DMS53 (cell line): ENCODE measurements around the gene TRIM71.
A peak's percentile ranks its signal among the peaks of the same experiment; 100 is the strongest.

Source experiments
- DNase-seq: peaks from one replicate; lab custom pipeline; 2025; lab: John Stamatoyannopoulos, UW

The TRIM71 gene

GRCh38 chr3:32866533-32866932 is 48.7 kb downstream of the TRIM71 start:
- no peak for DNase-seq

- DNase-seq = no peak
Observed at GRCh38 chr3:32867954-32868353, 50.2 kb downstream of the TRIM71 start.

DNA sequence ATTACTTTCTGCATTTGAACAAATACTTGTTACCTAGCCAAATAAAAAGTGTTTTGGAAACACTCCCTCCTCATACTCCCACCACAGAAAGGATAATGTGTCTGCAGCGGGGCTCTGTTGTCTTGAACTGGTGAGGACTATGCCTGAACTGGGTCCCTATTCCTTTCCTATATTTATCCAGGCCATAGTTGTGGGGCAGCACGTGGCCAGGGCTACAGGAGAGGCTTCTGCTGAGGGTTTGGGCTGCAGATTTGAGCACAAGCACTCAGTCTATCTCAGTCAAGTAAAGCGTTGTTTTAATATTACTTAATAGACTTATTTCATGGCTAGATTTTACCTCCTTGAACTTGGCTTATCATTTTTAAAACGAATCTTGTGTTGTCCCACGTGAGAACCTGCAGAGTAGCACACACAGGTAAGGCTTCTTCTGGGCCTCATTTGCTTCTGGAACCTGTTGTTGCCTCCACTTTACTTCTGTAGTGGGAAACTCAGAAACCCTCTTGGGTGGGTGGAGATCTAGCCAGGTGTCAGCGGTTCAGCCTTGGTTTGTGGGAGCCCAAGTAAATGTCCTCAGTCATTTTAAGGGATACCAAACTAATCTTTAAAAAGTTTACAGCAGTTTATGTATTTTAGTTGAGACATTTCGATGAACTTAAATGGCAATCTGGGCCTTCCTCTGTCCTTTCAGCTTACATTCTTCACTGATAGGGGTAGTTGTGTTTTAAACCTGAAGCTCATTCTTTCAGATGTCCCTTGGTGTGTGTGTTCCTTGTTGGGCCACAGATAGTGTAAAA is 51.1 kb downstream of the TRIM71 start:
- DNase-seq = no peak

- DNase-seq = no peak
Observed at GRCh38 chr3:32869513-32870047, 51.8 kb downstream of the TRIM71 start.

GRCh38 chr3:32870373-32871095 is 52.7 kb downstream of the TRIM71 start:
- peak; percentile 6 for DNase-seq

- DNase-seq = no peak
Observed at GRCh38 chr3:32871273-32871672, 53.5 kb downstream of the TRIM71 start.

DNA sequence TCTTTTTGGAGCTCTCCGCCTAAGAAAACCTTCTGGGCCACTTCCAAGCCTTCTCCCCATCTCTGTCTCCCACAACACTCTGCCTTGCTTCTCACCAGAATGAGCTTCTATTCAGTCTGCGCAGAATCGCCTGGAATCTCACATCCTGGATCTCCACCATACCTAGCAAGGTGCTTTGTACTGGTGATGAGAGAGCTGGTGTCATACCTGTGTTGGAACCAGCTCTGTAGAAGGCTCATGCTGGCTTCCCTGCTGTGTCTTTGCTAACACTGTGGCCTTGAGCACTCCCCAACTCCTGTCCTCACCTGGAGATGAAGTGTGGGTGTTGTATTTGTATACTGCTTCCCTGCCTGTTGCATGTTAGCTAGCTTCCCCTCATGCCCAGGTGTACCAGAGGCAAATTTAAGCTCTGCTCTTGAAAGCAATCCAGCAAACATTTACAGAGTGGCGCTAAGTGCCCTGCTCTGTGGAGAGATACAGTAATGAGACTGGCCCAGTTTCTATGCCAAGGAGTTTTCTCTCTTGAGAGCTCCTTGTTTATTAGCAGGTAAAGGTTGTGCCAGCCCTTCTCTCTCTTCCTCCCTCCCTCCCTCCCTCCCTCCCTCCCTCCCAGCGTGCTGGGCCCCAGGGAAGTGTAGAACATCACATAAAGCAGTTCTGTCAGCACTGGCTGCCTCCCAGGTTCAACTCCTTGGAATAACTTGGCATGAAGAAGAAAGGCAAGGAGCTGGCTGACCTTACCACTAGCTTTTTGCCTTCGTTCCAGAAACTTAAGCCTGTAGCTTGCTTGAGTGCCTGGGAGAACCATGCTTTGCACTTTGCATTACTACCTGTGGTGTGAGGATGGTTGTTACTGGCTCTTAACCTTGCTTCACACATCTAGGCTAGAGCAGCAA is 54.9 kb downstream of the TRIM71 start:
- DNase-seq = peak; percentile 43

- no peak for DNase-seq
Observed at GRCh38 chr3:32873531-32874130, 55.8 kb downstream of the TRIM71 start.

DNA sequence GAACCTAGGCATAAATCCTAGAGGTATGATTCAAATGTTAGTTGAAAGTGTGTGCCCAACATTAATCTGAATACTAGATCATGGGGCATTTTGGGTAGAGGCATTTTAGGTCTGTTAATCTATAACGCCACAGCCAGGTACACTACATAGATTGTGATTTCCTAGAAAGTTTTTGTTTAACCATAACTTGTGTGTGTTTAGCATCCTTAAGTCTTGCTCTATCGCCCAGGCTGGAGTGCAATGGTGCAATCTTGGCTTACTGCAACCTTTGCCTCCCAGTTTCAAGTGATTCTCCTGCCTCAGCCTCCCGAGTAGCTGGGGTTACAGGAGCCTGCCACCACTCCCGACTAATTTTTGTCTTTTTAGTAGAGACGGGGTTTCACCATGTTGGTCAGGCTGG is 59.1 kb downstream of the TRIM71 start:
- DNase-seq = no peak

GRCh38 chr3:32877598-32877997 is 59.8 kb downstream of the TRIM71 start:
- no peak for DNase-seq

DNA sequence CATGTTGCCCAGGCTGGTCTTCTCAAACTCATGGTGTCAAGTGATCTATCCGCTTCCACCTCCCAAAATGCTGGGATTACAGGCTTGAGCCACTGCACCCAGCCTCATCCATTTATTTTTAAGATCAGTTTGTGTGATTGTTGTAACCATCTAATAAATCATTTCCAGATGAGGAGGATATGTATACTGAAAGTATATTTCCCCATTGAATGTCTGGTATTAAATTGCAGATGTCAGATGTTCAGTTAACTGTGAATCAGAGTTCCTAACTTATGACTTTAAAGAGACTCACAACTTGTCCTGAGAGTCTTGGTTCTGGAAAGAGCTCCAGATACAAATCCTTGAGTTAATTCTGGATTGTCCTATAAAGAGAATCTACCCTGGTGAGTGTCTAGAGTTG is 62.4 kb downstream of the TRIM71 start:
- no peak for DNase-seq

DNA sequence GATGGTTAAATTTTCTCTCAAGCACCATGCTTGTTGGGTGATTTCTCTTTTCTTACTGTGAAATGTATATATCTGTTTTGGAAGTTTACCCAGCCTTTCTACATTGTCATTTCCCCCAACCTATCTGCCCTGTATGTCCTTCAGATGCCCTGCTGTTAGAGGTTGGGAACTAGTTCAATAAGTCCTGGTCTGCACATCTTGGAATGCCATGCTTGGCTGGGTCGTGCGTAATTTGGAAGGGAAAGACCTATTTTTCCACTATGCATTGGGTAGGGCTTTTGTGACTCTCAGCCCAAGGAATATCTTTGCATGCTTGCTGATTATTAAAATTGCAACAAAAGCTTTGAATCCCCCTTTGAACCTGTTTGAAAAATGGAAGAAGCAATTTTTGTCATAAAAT is 63.8 kb downstream of the TRIM71 start:
- no peak for DNase-seq

GRCh38 chr3:32882189-32882588 is 64.4 kb downstream of the TRIM71 start:
- DNase-seq = no peak

DNA sequence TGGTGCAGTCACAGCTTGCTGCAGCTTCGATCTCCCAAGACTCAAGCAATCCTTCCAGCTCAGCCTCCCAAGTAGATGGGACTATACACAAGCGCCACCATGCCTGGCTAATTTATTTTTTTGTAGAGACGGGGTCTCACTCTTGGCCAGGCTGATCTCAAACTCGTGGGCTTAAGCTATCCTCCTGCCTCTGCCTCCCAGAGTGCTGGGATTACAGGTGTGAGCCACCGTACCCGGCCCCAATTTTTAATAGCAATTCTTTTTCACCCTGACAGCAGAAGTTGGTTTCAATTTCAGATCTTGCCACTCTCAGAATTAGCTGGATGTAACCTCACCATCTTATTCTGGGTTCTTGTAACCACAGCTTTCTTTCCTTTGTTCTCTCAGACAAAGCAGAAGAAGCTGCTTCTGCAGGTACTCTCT is 64.8 kb downstream of the TRIM71 start:
- no peak for DNase-seq

- DNase-seq = no peak
Observed at GRCh38 chr3:32883817-32884216, 66.0 kb downstream of the TRIM71 start.

GRCh38 chr3:32884591-32884990 is 66.8 kb downstream of the TRIM71 start:
- no peak for DNase-seq

GRCh38 chr3:32885283-32885901 is 67.6 kb downstream of the TRIM71 start:
- DNase-seq = no peak

DNA sequence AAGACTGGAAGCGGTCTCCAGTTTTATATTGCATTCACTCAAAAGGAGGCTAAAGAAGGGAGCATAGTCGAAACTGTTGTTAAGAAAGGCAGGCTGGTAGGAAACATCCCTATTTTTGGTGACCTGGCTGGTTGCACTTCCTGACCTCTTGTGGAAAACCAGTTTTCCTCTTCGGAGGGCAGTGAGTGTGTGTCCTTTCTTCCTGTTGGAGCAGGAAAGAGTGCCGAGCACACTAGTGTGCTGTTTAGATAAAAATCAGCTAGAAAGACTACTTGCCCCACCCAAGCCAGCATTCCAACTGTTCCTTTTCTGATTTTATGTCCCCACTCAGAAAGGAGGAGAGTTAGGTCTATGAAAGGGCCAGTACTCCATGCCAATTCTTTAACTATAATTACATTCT is 68.5 kb downstream of the TRIM71 start:
- no peak for DNase-seq

- no peak for DNase-seq
Observed at GRCh38 chr3:32886911-32887310, 69.1 kb downstream of the TRIM71 start.

- no peak for DNase-seq
Observed at GRCh38 chr3:32888739-32889138, 70.9 kb downstream of the TRIM71 start.
